ENCODE results near the gene CAPN2. TPM values are rescaled to one million over a fixed set of nuclear protein-coding genes. Genes with fewer than 3 reads are reported as not detected.
A peak's percentile ranks its signal among the peaks of the same experiment; 100 is the strongest.

CAPN2 gene
- total and polyA plus RNA-seq, 10 donors, result 20.5 to 106 (median 82.0) TPM

GRCh38 chr1:223765036-223765718 is 52.8 kb downstream of the CAPN2 start:
- no peak overlapping the region for H3K27ac ChIP-seq
- no peaks in the 10 kb centered on the region for H3K9me3 ChIP-seq
- no peak for TF ChIP-seq CTCF (IDR thresholded peaks at IDR 0.05 in 8 of 11, conservative IDR thresholded peaks at IDR 0.05 in 3 of 11)
- peak in 1 of 3 donors; percentile 23 for TF ChIP-seq POLR2AphosphoS5 (IDR thresholded peaks at IDR 0.05)
- DNase-seq, result no peak
- H3K4me3 ChIP-seq, result no peak overlapping the region
- H3K27me3 ChIP-seq (replicated peaks in 1 of 7), result no peaks in the 10 kb centered on the region
- WGBS, 5 donors, result 80 to 91% (median 87%) methylated on average over 6 to 9 of the region's 9 CpGs
- no peaks in the 10 kb centered on the region for H3K4me1 ChIP-seq
- intact Hi-C loops (cut with DNase I; ENCODE audit: low total_unique reads), result no loop called here
- peaks cover 0 to 84% (median 49%) of the 10 kb centered on the region in 6 donors for H3K36me3 ChIP-seq

- no peak for TF ChIP-seq POLR2A (IDR thresholded peaks at IDR 0.05)
- TF ChIP-seq POLR2AphosphoS5 (IDR thresholded peaks at IDR 0.05), result no peak
- H3K27me3 ChIP-seq (replicated peaks in 1 of 7), result no peaks in the 10 kb centered on the region
- intact Hi-C loops (cut with DNase I; ENCODE audit: low total_unique reads), result no loop called here
- H3K36me3 ChIP-seq, result peaks cover 0 to 84% (median 52%) of the 10 kb centered on the region in 6 donors
- no peak for DNase-seq
- no peak overlapping the region for H3K4me3 ChIP-seq
- H3K9me3 ChIP-seq, result no peaks in the 10 kb centered on the region
- WGBS, 5 donors, result 78 to 97% (median 88%) methylated on average over 7 of the region's 7 CpGs
- no peak overlapping the region for H3K27ac ChIP-seq
- peaks cover 0 to 3% (median 0%) of the 10 kb centered on the region in 6 donors for H3K4me1 ChIP-seq
Observed at GRCh38 chr1:223765719-223766340, 53.5 kb downstream of the CAPN2 start.

- intact Hi-C loops (cut with DNase I; ENCODE audit: low total_unique reads), result no loop called here
- DNase-seq, result no peak
- Histone ChIP-seq H3K27me3 (replicated peaks in 1 of 7) (no peaks in the 10 kb centered on the region), H3K4me3 (no peak overlapping the region), H3K36me3 (peaks cover 2 to 84% (median 52%) of the 10 kb centered on the region in 6 donors), H3K27ac (peak overlapping the region in 5 of 8 donors; percentile 4 to 67 (median 48)), H3K4me1 (peaks cover 0 to 27% (median 8%) of the 10 kb centered on the region in 6 donors), H3K9me3 (no peaks in the 10 kb centered on the region)
- WGBS, 5 donors, result 92 to 99% (median 96%) methylated on average over 9 of the region's 9 CpGs
- no peak for TF ChIP-seq POLR2AphosphoS5 (IDR thresholded peaks at IDR 0.05)
- no peak for TF ChIP-seq CTCF (IDR thresholded peaks at IDR 0.05 in 8 of 11, conservative IDR thresholded peaks at IDR 0.05 in 3 of 11)
- TF ChIP-seq POLR2A (IDR thresholded peaks at IDR 0.05), result no peak
Observed at GRCh38 chr1:223770621-223771315, 58.4 kb downstream of the CAPN2 start.

- peak overlapping the region in 7 of 8 donors; percentile 0 to 67 (median 45) for H3K27ac ChIP-seq
- H3K9me3 ChIP-seq, result no peaks in the 10 kb centered on the region
- intact Hi-C loops (cut with DNase I; ENCODE audit: low total_unique reads), result no loop called here
- H3K27me3 ChIP-seq (replicated peaks in 1 of 7), result no peaks in the 10 kb centered on the region
- no peak overlapping the region for H3K4me3 ChIP-seq
- WGBS, 5 donors, result 57 to 89% (median 63%) methylated on average over 2 of the region's 2 CpGs
- TF ChIP-seq CTCF (IDR thresholded peaks at IDR 0.05 in 8 of 11, conservative IDR thresholded peaks at IDR 0.05 in 3 of 11) (no peak), POLR2A (IDR thresholded peaks at IDR 0.05) (no peak), POLR2AphosphoS5 (IDR thresholded peaks at IDR 0.05) (no peak)
- peaks cover 0 to 34% (median 11%) of the 10 kb centered on the region in 6 donors for H3K4me1 ChIP-seq
- H3K36me3 ChIP-seq, result peaks cover 2 to 84% (median 53%) of the 10 kb centered on the region in 6 donors
- DNase-seq, result no peak
Observed at GRCh38 chr1:223771469-223771813, 59.1 kb downstream of the CAPN2 start.

All from spleen (tissue), 11 donors.